OCI-LY7 (cell line): ENCODE measurements around the gene HSCB. TPM values are rescaled to one million over a fixed set of nuclear protein-coding genes. Genes with fewer than 3 reads are reported as not detected.
A peak's percentile ranks its signal among the peaks of the same experiment; 100 is the strongest.
"Not testable (repeated sequence)": the region's sequence is repeated elsewhere in the genome, so short reads cannot be mapped to it uniquely, and the experiment has no call there.

Source experiments
- BruUV-seq: library from RNA; stranded (reverse); fragments of 400-500 nt; replicated peaks from 2 replicates; lab custom pipeline; 2021; lab: Mats Ljungman, UMichigan
- CTCF ChIA-PET: fragments of 300-600 bp; sonication (Branson Sonifier 250); formaldehyde crosslinking; loops from one replicate; lab custom pipeline; 2022; ENCODE audit warnings: antibody characterized with exemption; ENCODE audit not compliant: unreplicated experiment; lab: Charles Lee
- POLR2A ChIA-PET: fragments of 300-600 bp; sonication (Branson Sonifier 250); formaldehyde crosslinking; loops from one replicate; lab custom pipeline; 2022; ENCODE audit warnings: antibody characterized with exemption; lab: Charles Lee
- DNase-seq: peaks from one replicate; pipeline ENCODE4 v3.0.0-alpha.2; 2015; ENCODE audit warnings: low spot score
- H2AFZ ChIP-seq: fragments of 200-600 bp; sonication (generic), shearing (Covaris generic); 2 replicates; pipeline ENCODE4 v1.6.1; 2014; ENCODE audit warnings: mild to moderate bottlenecking, antibody characterized with exemption, low read length, moderate library complexity
- H3K27ac ChIP-seq: fragments of 200-600 bp; sonication (generic); 2 replicates; pipeline ENCODE4 v1.5.1; 2014; ENCODE audit warnings: mixed run types, low read depth, mild to moderate bottlenecking, moderate library complexity, low read length, inconsistent platforms; ENCODE audit not compliant: poor library complexity, severe bottlenecking
- H3K36me3 ChIP-seq: fragments of 200-600 bp; sonication (generic); 2 replicates; pipeline ENCODE4 v1.6.1; 2014; ENCODE audit warnings: mild to moderate bottlenecking, antibody characterized with exemption, low read length, moderate library complexity, mixed read lengths; ENCODE audit not compliant: insufficient read depth
- H3K4me1 ChIP-seq: fragments of 200-600 bp; sonication (generic); 2 replicates; pipeline ENCODE4 v1.5.1; 2014; ENCODE audit warnings: mild to moderate bottlenecking, low read length; ENCODE audit not compliant: insufficient read depth, poor library complexity, severe bottlenecking
- H3K4me2 ChIP-seq: fragments of 200-600 bp; sonication (generic); 2 replicates; pipeline ENCODE4 v1.6.1; 2014; ENCODE audit warnings: mild to moderate bottlenecking, low read length
- H3K4me3 ChIP-seq: fragments of 200-600 bp; sonication (generic); 2 replicates; pipeline ENCODE4 v1.5.1; 2014; ENCODE audit warnings: mild to moderate bottlenecking, low read depth, low read length; ENCODE audit not compliant: poor library complexity, severe bottlenecking
- H3K79me2 ChIP-seq: fragments of 200-600 bp; sonication (generic); 2 replicates; pipeline ENCODE4 v1.6.1; 2016; ENCODE audit warnings: low read depth, mild to moderate bottlenecking, low read length, moderate library complexity, mixed read lengths; ENCODE audit not compliant: insufficient read depth
- H3K9me2 ChIP-seq: fragments of 200-600 bp; sonication (generic); 2 replicates; pipeline ENCODE4 v1.6.1; 2016; ENCODE audit warnings: mild to moderate bottlenecking, low read length, mixed read lengths; ENCODE audit not compliant: insufficient read depth
- H3K9me3 ChIP-seq: fragments of 200-600 bp; sonication (generic); 2 replicates; pipeline ENCODE4 v1.6.1; 2014; ENCODE audit warnings: mild to moderate bottlenecking, mixed run types, low read length, mixed read lengths
- H4K20me1 ChIP-seq: fragments of 200-600 bp; sonication (generic); 2 replicates; pipeline ENCODE4 v1.6.1; 2014; ENCODE audit warnings: mild to moderate bottlenecking, antibody characterized with exemption, low read length, moderate library complexity, mixed read lengths; ENCODE audit not compliant: insufficient read depth
- EZH2phosphoT487 ChIP-seq: fragments of 200-600 bp; sonication (generic); IDR thresholded peaks from 2 replicates; pipeline ENCODE4 v1.6.1; 2018; ENCODE audit warnings: low read depth, borderline replicate concordance, mild to moderate bottlenecking, mixed run types, antibody characterized with exemption, low read length, moderate library complexity, mixed read lengths
- intact Hi-C: fragments of 100-400 bp; cut with micrococcal nuclease; formaldehyde crosslinking; loops from one replicate; pipeline ENCODE4 v1.10.0; 2022; ENCODE audit not compliant: unreplicated experiment
- total RNA-seq, 2 experiments: library from RNA; depleted of rRNA in 1 of 2; stranded (reverse); fragments of >200 nt in 1 of 2; shearing (Covaris generic) in 1 of 2; gene quantifications; 2 replicates each; pipeline ENCODE4 v1.2.3, GENCODE V29; 2014 to 2022
- TF ChIP-seq, protein P1 (sequence below): fragments of 200-600 bp; sonication (generic); conservative IDR thresholded peaks from 2 replicates; pipeline ENCODE4 v1.5.1; 2014; ENCODE audit warnings: mild to moderate bottlenecking, antibody characterized with exemption, low read length, moderate library complexity, mixed read lengths

HSCB gene
- total RNA-seq, 2 experiments from 2014 or later, result 17.2 to 23.4 TPM

DNA sequence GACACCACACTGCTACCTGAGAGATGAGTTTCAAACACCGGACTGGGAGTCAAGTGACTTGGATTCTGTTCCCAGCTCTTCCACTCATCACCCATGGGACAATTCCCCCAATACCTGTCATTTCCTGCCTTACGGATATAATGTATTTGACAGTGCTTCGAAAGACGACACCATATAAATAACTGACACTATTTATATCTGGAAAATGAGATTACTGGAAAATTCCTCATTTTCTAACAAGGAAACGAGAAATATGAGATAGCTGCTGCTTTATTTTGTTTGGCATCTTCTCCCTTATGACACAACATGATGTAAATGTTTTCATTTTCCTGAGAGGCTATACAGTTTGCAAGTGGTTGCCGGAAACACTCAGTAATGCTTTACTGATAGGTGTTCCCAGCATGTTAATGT is 8.6 kb downstream of the HSCB start:
- Histone ChIP-seq H3K79me2 (no peaks in the 10 kb centered on the region), H3K4me1 (no peaks in the 10 kb centered on the region), H3K9me2 (no peaks in the 10 kb centered on the region), H3K9me3 (no peaks in the 10 kb centered on the region), H2AFZ (no peak overlapping the region), H4K20me1 (no peaks in the 10 kb centered on the region), H3K4me2 (no peak overlapping the region), H3K4me3 (no peak overlapping the region), H3K36me3 (peaks cover 46% of the 10 kb centered on the region), H3K27ac (no peak overlapping the region)
- no peak for DNase-seq
- TF ChIP-seq, protein P1, sequence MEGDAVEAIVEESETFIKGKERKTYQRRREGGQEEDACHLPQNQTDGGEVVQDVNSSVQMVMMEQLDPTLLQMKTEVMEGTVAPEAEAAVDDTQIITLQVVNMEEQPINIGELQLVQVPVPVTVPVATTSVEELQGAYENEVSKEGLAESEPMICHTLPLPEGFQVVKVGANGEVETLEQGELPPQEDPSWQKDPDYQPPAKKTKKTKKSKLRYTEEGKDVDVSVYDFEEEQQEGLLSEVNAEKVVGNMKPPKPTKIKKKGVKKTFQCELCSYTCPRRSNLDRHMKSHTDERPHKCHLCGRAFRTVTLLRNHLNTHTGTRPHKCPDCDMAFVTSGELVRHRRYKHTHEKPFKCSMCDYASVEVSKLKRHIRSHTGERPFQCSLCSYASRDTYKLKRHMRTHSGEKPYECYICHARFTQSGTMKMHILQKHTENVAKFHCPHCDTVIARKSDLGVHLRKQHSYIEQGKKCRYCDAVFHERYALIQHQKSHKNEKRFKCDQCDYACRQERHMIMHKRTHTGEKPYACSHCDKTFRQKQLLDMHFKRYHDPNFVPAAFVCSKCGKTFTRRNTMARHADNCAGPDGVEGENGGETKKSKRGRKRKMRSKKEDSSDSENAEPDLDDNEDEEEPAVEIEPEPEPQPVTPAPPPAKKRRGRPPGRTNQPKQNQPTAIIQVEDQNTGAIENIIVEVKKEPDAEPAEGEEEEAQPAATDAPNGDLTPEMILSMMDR, result no peak
- no peak for TF ChIP-seq EZH2phosphoT487
- intact Hi-C loops, result no loop called here
- ChIA-PET CTCF (no interaction called here), POLR2A (interaction anchor here (0.6 to 0.7 kb wide), 2 partner anchors 8 to 17 kb away, joined by 3 to 4 read pairs; no protein-coding TSS in a partner anchor)
- TSS peak; percentile 28 for BruUV-seq

DNA sequence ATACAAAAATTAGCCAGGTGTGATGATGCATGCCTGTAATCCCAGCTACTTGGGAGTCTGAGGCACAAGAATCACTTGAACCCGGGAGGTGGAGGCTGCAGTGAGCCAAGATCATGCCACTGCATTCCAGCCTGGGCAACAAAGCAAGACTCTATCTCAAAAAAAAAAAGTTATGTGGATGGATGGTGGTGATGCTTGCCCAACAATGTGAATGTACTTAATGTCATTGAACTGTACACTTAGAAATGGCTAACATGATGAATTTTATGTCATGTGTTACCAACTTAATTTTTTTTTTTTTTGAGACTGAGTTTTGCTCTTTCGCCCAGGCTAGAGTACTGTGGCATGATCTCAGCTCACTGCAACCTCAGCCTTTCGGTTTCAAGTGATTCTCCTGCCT is 12.7 kb downstream of the HSCB start:
- DNase-seq, BruUV-seq, H3K36me3 ChIP-seq, H3K4me3 ChIP-seq, CTCF ChIA-PET, H3K9me3 ChIP-seq, H3K27ac ChIP-seq, H3K4me1 ChIP-seq, H2AFZ ChIP-seq, H3K79me2 ChIP-seq, H3K4me2 ChIP-seq, H4K20me1 ChIP-seq, H3K9me2 ChIP-seq, intact Hi-C loops, POLR2A ChIA-PET: not testable (repeated sequence)

DNA sequence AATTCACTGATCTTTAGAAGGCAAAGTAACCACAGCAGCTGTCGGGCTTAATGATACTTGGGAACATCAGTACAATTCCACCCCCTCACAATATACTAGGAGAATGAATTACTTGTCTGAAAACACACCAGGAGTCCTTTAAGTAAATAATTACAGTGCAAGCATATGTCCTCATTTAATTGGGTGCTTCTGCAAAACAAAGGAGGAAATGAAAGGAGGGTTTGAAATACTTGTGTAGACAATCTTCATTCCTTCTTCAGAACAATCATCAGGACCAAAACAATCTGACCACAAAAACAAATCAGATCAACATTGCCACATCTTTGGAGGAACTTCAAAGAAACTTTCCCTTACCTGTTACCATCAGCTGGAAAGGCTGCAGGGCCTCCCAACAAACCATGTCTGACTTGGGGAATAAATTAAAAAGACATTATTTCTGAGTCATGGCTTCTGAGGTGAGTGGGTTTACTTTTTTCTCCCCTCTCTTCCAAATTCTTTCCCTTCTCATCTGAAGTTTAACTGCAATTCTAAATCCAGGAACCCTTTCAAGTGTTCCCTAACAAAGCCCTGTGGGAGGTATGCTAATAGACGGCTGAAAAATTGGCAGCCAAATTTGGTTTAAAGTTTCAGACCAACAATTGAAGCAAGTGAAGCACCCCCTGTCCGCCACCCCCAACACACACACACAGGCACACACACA is 18.2 kb downstream of the HSCB start:
- peak overlapping the region; percentile 20 for H3K4me3 ChIP-seq
- intact Hi-C loops, result no loop called here
- H3K4me1 ChIP-seq, result peaks cover 14% of the 10 kb centered on the region
- H4K20me1 ChIP-seq, result no peaks in the 10 kb centered on the region
- H3K9me2 ChIP-seq, result no peaks in the 10 kb centered on the region
- H3K79me2 ChIP-seq, result no peaks in the 10 kb centered on the region
- peak overlapping the region; percentile 54 for H3K4me2 ChIP-seq
- peak; percentile 25 for DNase-seq
- TF ChIP-seq, protein P1, result no peak
- TF ChIP-seq EZH2phosphoT487, result no peak
- POLR2A ChIA-PET, result interaction anchor here (0.6 to 1.4 kb wide), 3 partner anchors 10 to 25 kb away, joined by 3 to 11 read pairs (median 3); no protein-coding TSS in a partner anchor
- BruUV-seq, result no TSS peak
- H3K36me3 ChIP-seq, result no peaks in the 10 kb centered on the region
- H2AFZ ChIP-seq, result peak overlapping the region; percentile 98
- CTCF ChIA-PET, result no interaction called here
- peak overlapping the region; percentile 27 for H3K27ac ChIP-seq
- no peaks in the 10 kb centered on the region for H3K9me3 ChIP-seq
